Measurements from ENCODE around the gene ZNF444.

The ZNF444 gene

DNA sequence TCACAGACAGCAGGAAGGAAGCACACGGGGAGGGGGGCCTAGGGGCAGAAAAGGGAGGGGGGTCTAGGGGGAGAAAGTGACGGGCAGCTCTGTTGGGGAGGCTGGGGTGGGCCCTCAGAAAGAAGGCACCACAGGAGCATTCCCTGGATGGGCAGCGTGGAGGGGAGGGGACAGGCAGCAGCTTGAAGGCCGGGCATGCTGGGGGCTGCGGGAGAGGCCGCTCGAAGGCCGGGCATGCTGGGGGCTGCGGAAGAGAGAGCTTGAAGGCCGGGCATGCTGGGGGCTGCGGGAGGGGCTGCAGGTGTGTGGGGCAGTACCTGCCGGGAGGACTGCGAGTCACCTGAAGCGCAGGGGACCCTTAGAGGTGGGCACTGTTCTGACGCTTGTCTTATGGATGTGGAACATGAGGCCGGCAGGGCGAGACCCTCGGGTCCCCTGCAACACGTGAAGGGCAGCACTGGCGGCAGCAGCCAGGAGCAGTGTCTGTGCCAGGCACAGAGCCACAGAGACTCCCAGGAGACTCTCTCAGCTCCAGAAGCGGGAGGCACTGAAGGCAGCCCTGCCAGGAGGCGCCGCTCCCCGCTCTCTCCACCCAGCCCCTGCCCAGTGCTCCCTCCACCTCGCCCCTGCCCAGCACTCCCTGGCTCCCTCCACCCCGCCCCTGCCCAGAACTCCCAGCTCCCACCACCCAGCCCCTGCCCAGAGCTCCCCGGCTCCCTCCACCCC is 33.3 kb upstream of the ZNF444 start:
- no peak for DNase-seq (ENCODE audit: low read depth in 3 of 3)

DNA sequence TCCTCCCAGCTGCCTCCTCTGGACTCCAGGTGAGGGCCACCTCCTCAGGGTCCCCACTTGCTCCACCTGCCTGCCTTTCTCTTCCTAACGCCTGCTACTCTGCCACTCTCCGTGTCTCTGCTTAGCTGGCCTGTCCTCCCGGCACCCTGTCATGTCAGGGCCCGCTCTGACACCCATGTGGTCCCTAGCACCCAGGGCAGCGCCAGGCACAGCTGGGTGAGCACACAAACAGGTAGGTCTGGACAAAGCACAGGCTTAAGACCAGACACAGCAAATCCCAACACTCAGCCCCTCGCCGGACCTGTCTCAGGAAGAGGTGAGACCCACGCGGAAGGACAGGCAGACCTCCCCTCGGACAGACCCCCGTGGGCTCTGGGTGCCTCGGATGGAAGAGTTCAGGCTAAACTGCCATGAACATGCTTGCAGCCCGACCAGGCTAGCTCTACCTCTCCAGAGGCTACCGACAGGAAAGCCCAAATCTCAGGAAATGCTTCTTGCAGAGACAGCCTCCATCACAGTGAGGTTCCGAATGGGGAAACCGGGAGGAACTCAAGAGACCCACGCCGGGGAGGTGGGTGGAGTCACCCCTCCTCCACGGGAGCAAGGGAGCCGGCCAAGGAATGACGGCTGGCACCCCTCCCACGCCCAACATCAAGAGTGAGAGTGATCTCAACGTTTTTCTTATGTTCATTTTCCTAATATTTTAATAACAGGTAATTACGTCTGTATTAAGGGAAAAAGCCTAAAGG is 32.5 kb upstream of the ZNF444 start:
- no peak for DNase-seq (ENCODE audit: low read depth in 3 of 3)

DNA sequence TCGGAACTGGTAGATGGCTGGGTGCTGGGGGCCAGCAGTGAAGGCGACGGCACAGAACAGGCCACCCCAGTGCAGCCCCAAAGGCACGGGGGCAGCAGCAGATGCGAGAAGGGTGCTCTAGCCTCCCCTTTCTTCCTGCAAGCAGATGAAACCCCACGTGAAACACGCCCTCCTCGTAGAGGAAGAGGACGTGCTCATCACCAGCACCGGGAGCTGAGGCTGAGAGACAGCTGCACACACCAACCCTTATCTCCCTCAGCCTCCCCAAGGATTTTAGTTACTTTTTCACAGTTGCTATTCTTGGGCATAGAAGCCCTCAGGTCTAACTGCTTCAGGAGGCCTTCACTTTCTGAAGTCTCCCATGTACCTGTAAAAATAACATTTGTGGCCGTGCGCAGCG is 31.9 kb upstream of the ZNF444 start:
- DNase-seq (ENCODE audit: low read depth in 3 of 3): no peak

DNA sequence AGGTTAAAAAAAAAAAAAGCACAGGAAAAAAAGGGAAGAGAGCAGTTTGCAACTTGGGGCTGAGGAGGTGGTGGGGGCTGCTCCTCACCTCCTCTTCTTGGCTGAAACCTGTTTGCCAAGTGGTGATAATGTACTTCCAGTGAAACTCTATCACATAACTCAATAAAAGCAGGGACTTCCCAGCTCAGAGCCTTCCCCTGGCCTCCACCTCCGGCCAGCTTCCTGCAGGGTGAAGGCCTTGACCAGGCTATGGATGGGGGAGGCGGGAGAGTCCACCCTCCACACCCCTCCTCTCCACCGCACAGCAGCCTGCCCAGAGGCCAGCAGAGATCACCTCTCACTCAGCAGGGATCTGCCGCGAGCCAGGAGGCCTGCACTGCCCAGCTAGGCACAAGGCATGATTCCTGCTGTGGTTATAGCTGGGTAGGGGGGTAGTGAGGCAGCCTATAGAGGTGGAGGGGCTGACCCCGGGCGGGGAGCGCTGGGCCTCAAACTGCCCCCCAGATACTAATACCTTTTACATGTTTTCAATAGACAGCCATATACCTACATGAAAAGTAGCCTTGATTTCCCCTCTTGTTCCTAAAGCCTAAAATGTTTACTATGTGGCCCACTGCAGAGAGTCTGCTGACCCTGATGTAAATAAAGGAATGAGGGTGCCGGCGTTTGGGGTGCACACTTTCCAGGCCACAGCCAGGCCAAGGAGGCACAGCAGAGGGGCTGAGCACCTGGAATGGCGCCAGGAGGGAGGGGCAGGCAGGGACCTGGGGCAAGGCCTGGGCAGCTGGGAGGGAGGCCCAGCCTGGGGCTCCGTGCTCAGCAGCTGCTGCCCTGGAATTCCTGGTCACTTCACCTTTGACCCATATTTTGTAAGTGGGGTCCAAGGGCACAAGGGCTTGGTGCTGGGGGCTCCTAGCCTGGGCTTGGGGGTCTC is 30.3 kb upstream of the ZNF444 start:
- DNase-seq (ENCODE audit: low read depth in 3 of 3): no peak

DNA sequence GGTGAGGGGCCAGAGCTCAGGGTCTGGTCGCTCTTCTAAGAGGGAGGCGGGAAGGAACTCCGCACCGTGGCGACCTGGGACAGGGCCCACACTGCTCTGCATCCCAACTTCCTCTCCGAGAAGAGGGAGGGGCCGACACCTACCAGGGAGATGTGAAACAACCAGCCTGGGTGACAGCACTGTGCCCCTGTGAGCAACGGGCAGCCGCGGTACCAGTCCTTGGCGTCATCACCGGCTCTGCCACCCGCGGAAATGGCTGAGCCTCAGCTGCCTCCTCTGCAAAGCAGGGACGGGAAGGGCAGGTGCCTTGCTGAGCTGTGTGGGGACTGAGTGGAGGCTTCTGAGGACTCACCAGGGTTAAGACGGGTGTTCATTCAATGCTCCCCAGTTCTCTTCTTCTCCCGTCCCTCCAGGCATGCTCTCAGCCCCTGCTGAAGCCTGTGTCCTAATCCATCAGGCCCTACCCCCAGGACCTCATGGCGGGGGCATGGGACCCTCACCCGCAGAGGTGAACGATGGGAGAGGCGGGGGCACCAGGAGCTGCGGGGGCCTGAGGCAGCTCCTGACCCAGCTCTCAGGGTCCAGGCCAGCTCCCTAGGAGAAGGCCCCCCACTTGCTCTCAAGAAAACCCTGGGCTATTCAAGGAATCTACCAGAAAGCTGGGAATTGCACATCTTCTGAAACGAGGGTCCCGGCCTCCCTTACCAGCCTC is 29.3 kb upstream of the ZNF444 start:
- DNase-seq (ENCODE audit: low read depth in 3 of 3): peak in 1 of 3 donors; percentile 43

DNA sequence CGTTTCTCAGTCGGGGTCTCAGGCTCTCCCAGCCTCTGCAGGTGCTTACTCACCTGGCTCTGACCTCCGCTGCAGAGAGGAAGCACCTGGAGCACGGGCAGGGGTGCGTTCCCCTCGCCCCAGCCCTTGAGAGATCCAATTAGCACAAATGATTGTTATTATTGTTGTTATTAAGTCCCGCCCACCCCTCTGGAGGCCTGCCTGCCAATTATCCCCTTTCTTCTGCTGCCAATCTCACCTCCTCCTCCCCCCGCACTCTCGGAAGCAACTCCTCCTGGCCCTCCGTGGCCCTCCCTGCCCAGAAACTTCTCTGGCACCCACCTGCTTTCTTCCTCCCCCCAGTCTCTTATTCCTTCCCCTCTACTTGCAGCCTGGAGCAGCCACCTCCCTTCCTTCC is 28.8 kb upstream of the ZNF444 start:
- no peak for DNase-seq (ENCODE audit: low read depth in 3 of 3)

DNA sequence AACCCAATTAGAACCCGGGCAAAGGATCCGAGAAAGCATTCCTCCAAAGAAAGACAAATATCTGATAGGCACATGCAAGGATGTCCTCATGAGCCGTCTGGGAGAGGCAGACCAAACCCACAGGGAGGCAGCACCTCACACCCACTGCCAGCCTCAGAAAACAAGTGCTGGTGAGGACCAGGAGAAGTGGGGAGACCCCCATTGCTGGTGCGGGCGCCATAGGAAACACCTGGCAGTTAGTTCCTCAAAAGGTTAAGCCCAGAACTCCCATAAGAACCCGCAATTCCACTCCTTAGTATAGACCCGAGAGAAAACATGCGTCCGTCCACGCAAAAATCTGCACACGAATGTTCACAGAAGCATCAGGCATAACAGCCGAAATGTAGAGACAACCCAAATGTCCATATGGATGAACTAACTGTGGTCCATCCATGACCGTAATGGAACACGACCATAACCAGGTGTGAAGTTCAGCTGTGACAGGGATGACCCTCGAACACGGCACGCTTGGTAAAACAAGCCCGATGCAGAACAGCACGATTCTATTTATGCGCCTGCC is 27.9 kb upstream of the ZNF444 start:
- DNase-seq (ENCODE audit: low read depth in 3 of 3): no peak

DNA sequence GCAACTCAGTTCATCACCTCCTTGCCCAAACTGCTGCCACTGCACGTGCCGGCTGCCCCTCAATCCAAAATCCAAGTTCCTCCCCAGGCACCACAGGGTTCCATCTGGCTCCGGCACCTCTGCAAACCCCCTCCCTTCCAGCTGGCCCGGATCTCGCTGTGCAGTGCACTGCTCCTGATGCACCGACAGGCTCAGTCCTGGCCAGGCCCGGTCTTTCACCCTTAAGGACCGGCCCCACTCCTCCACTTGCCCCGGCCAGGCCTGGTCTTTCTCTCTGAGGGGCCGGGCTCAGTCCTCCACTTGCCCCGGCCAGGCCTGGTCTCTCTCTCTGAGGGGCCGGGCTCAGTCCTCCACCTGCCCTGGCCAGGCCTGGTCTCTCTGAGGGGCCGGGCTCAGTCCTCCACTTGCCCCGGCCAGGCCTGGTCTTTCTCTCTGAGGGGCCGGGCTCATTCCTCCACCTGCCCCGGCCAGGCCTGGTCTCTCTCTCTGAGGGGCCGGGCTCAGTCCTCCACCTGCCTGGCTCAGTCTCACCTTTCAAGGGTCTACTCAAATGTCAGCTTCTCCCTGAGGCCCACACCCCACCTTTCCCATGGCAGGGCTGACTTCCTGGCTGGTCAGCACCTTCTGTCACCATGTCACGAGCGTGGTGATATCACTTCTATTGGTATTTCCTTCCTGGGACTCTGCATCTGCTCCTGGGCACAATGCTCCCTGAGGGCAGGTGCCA is 26.9 kb upstream of the ZNF444 start:
- DNase-seq (ENCODE audit: low read depth in 3 of 3): no peak

DNA sequence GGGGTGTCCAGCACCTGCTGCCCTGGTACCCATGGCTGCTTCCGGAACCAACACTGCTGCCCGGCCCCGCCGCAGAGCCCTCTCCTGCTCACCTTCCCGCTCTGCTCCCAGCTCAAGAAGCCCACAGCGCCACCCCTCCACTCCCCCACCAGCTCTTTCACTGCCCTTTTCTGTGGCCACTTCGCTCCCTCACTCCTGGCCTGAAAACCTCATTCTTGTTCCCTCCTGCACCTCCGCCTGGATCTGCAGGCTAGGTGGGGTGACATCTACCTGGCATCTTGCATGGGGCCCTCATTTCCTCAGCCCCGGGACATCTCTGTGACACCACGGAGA is 26.3 kb upstream of the ZNF444 start:
- no peak for DNase-seq (ENCODE audit: low read depth in 3 of 3)

DNA sequence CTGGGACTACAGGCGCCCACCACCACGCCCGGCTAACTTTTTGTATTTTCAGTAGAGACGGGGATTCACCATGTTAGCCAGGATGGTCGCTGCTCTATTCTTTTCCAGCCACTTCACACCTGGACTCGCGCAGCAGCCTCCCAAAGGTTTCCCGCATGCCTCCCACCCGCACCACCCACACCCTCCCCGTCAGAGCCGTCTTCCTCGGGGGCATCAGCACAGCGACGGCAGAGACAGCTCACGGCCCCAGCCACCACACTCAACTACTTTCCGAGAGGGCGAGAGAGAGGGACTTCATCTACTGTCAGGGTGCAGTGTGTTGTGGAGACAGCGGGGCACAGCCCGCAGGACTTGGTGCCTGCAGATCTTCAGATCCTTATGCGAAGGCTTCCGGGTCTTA is 25.6 kb upstream of the ZNF444 start:
- no peak for DNase-seq (ENCODE audit: low read depth in 3 of 3)

DNA sequence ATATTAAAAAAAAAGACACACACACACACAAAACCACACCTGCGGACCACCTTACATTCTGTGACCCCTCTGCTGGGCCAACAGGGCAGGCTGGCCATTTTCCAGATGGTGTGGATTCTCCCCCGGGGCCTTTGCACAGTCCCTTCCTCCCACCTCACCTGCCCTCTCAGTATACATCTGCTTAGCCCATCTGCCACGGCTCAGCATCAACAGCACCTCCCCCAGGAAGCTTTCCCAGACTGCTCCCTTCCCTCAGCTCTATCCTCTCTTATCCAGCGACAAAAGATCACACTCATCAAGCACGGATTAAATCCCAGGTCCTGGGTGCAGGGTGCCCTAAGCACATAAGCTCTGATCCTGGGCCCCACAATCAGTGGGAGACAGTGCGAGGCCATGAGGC is 24.5 kb upstream of the ZNF444 start:
- DNase-seq (ENCODE audit: low read depth in 3 of 3): no peak

DNA sequence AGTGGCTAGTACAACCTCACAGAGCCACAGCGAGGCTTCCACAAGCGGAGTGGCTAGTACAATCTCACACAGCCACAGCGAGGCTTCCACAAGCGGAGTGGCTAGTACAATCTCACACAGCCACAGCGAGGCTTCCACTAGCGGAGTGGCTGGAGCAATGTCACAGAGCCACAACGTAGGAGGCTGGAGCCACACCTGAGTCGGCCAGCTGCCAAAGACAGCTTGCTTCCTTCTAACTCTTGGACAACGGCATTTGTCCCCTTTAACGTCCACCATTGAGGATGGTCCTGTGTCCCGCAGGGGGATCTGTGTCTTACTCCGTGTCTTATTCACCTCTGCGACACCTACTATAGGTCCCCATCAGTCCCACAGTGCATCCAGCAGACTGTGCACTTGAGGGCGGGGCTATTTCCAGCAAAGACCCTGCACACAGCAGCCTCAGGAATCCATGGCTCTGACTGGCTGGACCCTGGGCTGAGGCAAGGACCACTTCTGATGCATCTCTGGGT is 23.7 kb upstream of the ZNF444 start:
- DNase-seq (ENCODE audit: low read depth in 3 of 3): no peak

DNA sequence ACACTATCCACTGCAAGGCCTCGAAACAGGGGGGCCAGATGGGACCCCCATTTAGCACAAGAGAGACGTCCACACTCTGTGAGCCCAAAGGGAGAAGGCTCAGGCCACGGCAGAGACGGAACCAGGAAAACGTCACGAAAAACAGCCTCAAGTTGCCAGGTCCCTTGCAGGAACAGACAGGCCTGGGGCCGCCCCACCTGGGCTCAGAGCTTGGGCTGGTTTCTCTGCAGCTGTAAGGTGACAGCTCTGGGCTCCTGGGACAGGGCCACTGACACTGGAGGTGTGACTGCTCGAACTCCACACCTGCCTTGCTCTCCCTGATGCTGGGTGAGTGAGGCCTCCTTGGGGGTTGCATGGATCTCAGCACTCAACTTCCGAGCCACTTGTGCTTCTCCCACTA is 23.2 kb upstream of the ZNF444 start:
- DNase-seq (ENCODE audit: low read depth in 3 of 3): no peak

DNA sequence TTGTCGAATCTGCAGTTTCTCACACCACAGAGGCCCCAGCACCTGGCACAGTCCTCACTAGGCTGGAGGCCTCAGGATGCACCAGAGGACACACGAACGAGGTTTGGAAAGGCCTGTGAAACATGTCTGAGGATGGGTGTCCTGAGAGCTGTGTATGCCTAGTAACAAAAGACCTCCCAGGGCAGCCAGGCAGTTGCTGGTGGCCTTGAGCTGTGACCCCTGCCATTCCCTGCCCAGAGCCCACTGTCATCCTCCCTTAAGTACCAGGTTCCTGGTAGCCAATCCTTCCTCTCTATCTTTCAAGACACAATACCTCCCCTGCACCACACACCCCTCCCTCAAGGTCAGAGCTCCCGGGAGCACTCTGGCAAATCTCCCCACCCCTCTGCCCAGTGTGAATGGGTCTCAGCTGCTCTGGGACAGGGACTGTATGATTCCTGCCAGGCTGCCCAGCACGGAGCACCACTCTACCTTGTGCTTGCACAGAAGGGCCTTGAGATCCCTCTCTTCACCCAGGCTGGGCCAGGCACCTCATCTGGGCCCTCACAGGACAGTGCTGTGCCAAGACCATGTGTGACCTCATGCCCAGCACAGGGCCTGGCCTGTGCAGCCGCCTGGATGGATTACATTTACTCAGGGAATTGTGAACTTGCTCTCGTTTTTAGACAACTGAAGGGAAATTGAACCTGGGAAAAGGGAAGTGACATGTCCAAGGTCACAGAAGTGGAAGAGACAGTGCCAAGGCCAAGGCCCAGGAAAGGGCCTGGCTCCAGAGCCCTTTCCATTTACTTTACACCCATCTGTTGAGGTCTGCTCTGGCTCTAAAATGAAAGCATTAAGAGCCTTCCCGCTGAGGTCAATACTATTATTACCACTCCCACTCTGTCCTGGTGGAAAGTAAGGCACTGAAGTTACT is 22.2 kb upstream of the ZNF444 start:
- no peak for DNase-seq (ENCODE audit: low read depth in 3 of 3)

DNA sequence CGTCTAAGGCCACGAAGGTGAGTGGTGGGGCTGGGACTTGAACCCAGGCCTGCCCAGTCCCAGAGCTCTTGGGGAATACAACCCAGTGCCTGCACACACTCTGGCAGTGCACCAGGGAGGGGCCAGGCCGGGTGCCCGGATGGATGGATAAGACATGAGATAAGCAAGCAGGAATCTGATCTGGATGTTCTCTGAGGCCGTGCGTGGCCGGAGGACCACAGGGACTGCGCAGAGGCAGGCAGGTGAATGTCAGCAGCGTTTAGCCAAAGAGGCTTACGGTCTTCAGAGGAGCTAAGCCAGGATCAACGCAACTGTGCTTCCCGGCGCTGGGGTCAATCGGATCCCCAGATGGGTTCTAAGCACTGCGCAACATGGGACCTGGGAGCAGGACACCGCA is 21.5 kb upstream of the ZNF444 start:
- DNase-seq (ENCODE audit: low read depth in 3 of 3): no peak

DNA sequence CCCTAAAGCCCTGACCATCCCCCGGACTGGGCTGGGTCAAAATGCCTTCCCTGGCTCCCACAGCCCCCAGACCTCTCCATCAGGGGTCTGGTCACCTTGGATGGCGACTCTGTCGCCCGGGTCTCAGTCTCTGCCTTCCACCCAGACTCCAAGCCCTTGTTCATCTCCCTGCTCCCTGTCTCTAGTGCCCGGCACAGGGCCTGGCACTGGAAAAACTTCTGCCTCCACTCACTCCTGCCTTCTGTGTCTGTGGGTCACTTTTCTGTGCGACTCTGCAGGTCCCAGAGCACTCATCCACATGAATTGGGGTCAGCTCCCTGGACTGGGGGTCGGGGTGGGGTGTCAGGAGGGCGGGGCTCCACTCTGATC is 21.1 kb upstream of the ZNF444 start:
- no peak for DNase-seq (ENCODE audit: low read depth in 3 of 3)

DNA sequence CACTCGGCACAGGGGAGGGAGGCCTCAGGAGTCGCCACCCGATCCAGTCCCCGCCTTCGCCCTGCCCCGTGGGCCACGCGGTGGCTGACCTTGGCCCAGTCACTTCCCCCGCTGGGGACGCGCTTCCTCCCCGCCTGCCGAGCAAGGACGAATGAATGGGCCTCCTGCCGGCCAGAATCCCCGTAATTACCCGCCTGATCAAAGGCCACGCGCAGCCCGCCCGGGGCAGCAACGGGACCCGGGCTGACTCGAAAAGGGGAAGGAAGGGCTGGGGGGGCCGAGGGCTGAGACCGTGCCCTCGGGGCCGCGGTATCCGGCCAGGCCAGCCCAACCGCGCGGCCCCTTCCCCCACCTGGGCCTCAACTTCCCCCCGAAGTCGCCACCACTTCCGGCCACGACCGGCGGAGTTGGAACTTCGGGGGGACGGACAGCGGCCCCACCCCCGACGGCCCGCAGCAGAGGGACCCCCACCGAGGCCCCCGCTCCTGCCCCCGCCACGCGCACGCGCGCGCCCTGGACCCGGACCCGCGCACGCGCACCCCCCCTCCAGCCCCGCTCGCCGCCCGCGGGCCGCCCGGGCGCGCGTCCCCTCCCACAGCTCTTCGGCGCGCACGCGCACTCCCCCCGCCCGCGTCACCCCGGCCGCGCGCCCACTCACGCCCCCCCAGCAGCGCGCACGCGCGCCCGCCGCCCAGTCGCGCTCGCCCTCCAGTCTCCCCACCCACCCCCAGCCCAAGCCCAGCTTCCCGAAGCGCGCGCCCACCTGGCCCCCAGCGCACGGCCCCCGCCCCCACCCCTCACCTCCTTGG is 20.5 kb upstream of the ZNF444 start:
- DNase-seq (ENCODE audit: low read depth in 3 of 3): peak; percentile 57 to 74 (median 66)

Measured in stimulated activated CD4-positive, alpha-beta T cell treated with anti-CD3 and anti-CD28 coated beads, TNF-alpha, amount 100 ng/mL, for 48 hours (primary cell).